Astrocyte (in vitro differentiated cells and primary cell): ENCODE data around the gene ALDH1A3.

Experiments
- EZH2 ChIP-seq: IDR thresholded peaks from 2 replicates; pipeline ENCODE4 v1.6.1; 2012; ENCODE audit warnings: mild to moderate bottlenecking, low read length, inconsistent platforms; ENCODE audit not compliant: insufficient read depth
- TF ChIP-seq, protein P1 (sequence below): IDR thresholded peaks from 2 replicates; pipeline ENCODE4 v1.5.1; 2011; ENCODE audit warnings: low read depth, mild to moderate bottlenecking, inconsistent platforms, low read length, moderate library complexity; ENCODE audit not compliant: insufficient read depth

DNA sequence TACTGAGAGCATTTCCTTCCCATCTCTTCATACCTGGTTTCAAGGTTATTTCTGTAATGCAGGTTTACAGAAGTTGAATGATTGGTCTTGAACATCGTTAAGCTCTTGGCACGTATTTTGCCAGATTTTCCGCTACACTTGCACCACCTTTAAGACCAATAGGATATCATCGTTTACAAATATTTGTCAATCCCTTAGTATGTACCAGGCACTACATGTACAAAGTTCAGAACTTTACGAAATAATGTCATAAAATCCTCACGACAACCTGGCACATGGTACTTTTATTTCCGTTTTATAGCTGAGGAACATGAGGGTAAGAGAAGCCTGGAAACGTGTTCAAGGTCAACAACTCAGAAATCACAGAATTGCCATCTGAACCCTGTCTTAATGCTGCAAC lies 45.8 kb downstream of the ALDH1A3 start:
- TF ChIP-seq, protein P1, sequence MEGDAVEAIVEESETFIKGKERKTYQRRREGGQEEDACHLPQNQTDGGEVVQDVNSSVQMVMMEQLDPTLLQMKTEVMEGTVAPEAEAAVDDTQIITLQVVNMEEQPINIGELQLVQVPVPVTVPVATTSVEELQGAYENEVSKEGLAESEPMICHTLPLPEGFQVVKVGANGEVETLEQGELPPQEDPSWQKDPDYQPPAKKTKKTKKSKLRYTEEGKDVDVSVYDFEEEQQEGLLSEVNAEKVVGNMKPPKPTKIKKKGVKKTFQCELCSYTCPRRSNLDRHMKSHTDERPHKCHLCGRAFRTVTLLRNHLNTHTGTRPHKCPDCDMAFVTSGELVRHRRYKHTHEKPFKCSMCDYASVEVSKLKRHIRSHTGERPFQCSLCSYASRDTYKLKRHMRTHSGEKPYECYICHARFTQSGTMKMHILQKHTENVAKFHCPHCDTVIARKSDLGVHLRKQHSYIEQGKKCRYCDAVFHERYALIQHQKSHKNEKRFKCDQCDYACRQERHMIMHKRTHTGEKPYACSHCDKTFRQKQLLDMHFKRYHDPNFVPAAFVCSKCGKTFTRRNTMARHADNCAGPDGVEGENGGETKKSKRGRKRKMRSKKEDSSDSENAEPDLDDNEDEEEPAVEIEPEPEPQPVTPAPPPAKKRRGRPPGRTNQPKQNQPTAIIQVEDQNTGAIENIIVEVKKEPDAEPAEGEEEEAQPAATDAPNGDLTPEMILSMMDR, result no peak
- no peak for TF ChIP-seq EZH2
